H9 (cell line): ENCODE measurements around the gene AKAP3. TPM values are rescaled to one million over a fixed set of nuclear protein-coding genes. Genes with fewer than 3 reads are reported as not detected.

ENCODE experiments used
- DNase-seq: peaks from one replicate; pipeline ENCODE4 v3.0.0-alpha.2; 2017
- H2AFZ ChIP-seq: one replicate; pipeline ENCODE4 v1.6.1; 2013; ENCODE audit warnings: mild to moderate bottlenecking, low read length, control low read depth, moderate library complexity
- H2AK5ac ChIP-seq: 2 replicates; pipeline ENCODE4 v1.6.1; 2013; ENCODE audit warnings: low read length, control low read depth, mixed read lengths; ENCODE audit not compliant: insufficient read length
- H2BK120ac ChIP-seq: one replicate; pipeline ENCODE4 v1.6.1; 2013; ENCODE audit warnings: low read depth, mild to moderate bottlenecking, low read length, control low read depth, inconsistent platforms; ENCODE audit not compliant: poor library complexity, severe bottlenecking
- H2BK12ac ChIP-seq: 2 replicates; pipeline ENCODE4 v1.6.1; 2013; ENCODE audit warnings: low read length, control low read depth, mixed read lengths, low read depth; ENCODE audit not compliant: insufficient read length
- H2BK15ac ChIP-seq: 2 replicates; pipeline ENCODE4 v1.6.1; 2013; ENCODE audit warnings: low read depth, low read length, control low read depth
- H2BK20ac ChIP-seq: one replicate; pipeline ENCODE4 v1.6.1; 2013; ENCODE audit warnings: low read depth, mild to moderate bottlenecking, low read length, control low read depth, inconsistent platforms; ENCODE audit not compliant: poor library complexity, severe bottlenecking
- H2BK5ac ChIP-seq: 2 replicates; pipeline ENCODE4 v1.6.1; 2013; ENCODE audit warnings: low read length, control low read depth, mixed read lengths; ENCODE audit not compliant: insufficient read length
- H3K14ac ChIP-seq: 2 replicates; pipeline ENCODE4 v1.6.1; 2013; ENCODE audit warnings: low read length, control low read depth; ENCODE audit not compliant: insufficient read depth
- H3K18ac ChIP-seq: 2 replicates; pipeline ENCODE4 v1.6.1; 2013; ENCODE audit warnings: low read depth, mild to moderate bottlenecking, mixed read lengths, low read length, control low read depth; ENCODE audit not compliant: insufficient read length
- H3K23ac ChIP-seq: 2 replicates; pipeline ENCODE4 v1.6.1; 2013; ENCODE audit warnings: low read length, control low read depth, mixed read lengths, low read depth; ENCODE audit not compliant: insufficient read length
- H3K23me2 ChIP-seq: 2 replicates; pipeline ENCODE4 v1.6.1; 2013; ENCODE audit warnings: low read depth, mild to moderate bottlenecking, mixed read lengths, low read length, control low read depth; ENCODE audit not compliant: insufficient read length, poor library complexity, severe bottlenecking
- H3K27ac ChIP-seq: 2 replicates; pipeline ENCODE4 v1.5.1; 2013; ENCODE audit warnings: low read length, control low read depth, mixed read lengths, low read depth; ENCODE audit not compliant: insufficient read length
- H3K27me3 ChIP-seq: 2 replicates; pipeline ENCODE4 v1.6.1; 2013; ENCODE audit warnings: low read length, control low read depth, inconsistent platforms; ENCODE audit not compliant: insufficient read depth
- H3K4ac ChIP-seq: 2 replicates; pipeline ENCODE4 v1.6.1; 2013; ENCODE audit warnings: low read depth, mild to moderate bottlenecking, control low read depth, inconsistent platforms, low read length, moderate library complexity
- H3K4me1 ChIP-seq: 2 replicates; pipeline ENCODE4 v1.6.1; 2013; ENCODE audit warnings: low read length, control low read depth, inconsistent platforms; ENCODE audit not compliant: insufficient read depth
- H3K4me2 ChIP-seq: 2 replicates; pipeline ENCODE4 v1.6.1; 2013; ENCODE audit warnings: low read length, control low read depth, mixed read lengths; ENCODE audit not compliant: insufficient read length, insufficient read depth
- H3K56ac ChIP-seq: 2 replicates; pipeline ENCODE4 v1.6.1; 2013; ENCODE audit warnings: low read depth, mild to moderate bottlenecking, mixed read lengths, low read length, control low read depth; ENCODE audit not compliant: insufficient read length
- H3K79me1 ChIP-seq: 2 replicates; pipeline ENCODE4 v1.6.1; 2013; ENCODE audit warnings: low read depth, mild to moderate bottlenecking, moderate library complexity, low read length, control low read depth, inconsistent platforms; ENCODE audit not compliant: insufficient read depth, poor library complexity, severe bottlenecking
- H3K79me2 ChIP-seq: 2 replicates; pipeline ENCODE4 v1.6.1; 2013; ENCODE audit warnings: low read length, control low read depth, inconsistent platforms; ENCODE audit not compliant: insufficient read depth
- H3K9ac ChIP-seq: 2 replicates; pipeline ENCODE4 v1.6.1; 2013; ENCODE audit warnings: low read length, control low read depth, mixed read lengths; ENCODE audit not compliant: insufficient read length; ENCODE audit errors: extremely low read depth
- H3K9me3 ChIP-seq: one replicate; pipeline ENCODE4 v1.6.1; 2013; ENCODE audit warnings: low read depth, low read length, inconsistent platforms; ENCODE audit not compliant: control insufficient read depth
- H3T11ph ChIP-seq: one replicate; pipeline ENCODE4 v1.6.1; 2013; ENCODE audit warnings: mild to moderate bottlenecking, low read length, control low read depth, inconsistent platforms
- H4K20me1 ChIP-seq: one replicate; pipeline ENCODE4 v1.6.1; 2013; ENCODE audit not compliant: control insufficient read depth, insufficient read length, insufficient read depth
- H4K5ac ChIP-seq: 2 replicates; pipeline ENCODE4 v1.6.1; 2013; ENCODE audit warnings: low read depth, mild to moderate bottlenecking, mixed read lengths, low read length, control low read depth; ENCODE audit not compliant: insufficient read length
- H4K8ac ChIP-seq: replicated peaks from 2 replicates; pipeline ENCODE4 v1.6.1; 2013; ENCODE audit warnings: low read length, control low read depth, mixed read lengths, low read depth; ENCODE audit not compliant: insufficient read length
- H4K91ac ChIP-seq: 2 replicates; pipeline ENCODE4 v1.6.1; 2013; ENCODE audit warnings: low read depth, mild to moderate bottlenecking, moderate library complexity, mixed read lengths, low read length, control low read depth; ENCODE audit not compliant: insufficient read length
- H3K27ac Mint-ChIP-seq, 3 experiments: 2 replicates in 2 of 3; 3 replicates in 1 of 3; pipeline ENCODE4 v1.8.0; 2020 to 2021; ENCODE audit warnings: mixed read lengths in 3 of 3, mild to moderate bottlenecking in 1 of 3, moderate library complexity in 1 of 3
- H3K27me3 Mint-ChIP-seq: 2 replicates; pipeline ENCODE4 v1.8.0; 2021; ENCODE audit warnings: low read depth, mild to moderate bottlenecking, moderate library complexity, mixed read lengths
- H3K36me3 Mint-ChIP-seq, 3 experiments: 2 replicates in 2 of 3; 3 replicates in 1 of 3; pipeline ENCODE4 v1.8.0; 2020 to 2021; ENCODE audit warnings: low read depth in 3 of 3, mixed read lengths in 3 of 3; ENCODE audit not compliant: insufficient read depth in 1 of 3
- H3K4me1 Mint-ChIP-seq, 2 experiments: 2 replicates each; pipeline ENCODE4 v1.8.0; 2020; ENCODE audit warnings: mixed read lengths in 2 of 2
- H3K4me3 Mint-ChIP-seq, 2 experiments: 2 replicates in 1 of 2; 3 replicates in 1 of 2; pipeline ENCODE4 v1.8.0; 2020 to 2021; ENCODE audit warnings: mild to moderate bottlenecking in 2 of 2, mixed read lengths in 2 of 2, moderate library complexity in 1 of 2
- H3K9me3 Mint-ChIP-seq, 2 experiments: 2 replicates in 1 of 2; 3 replicates in 1 of 2; pipeline ENCODE4 v1.8.0; 2020; ENCODE audit warnings: mild to moderate bottlenecking in 2 of 2, mixed read lengths in 2 of 2, moderate library complexity in 1 of 2
- CTCF ChIP-seq: fragments of 200-600 bp; sonication (generic); conservative IDR thresholded peaks from 3 replicates; pipeline ENCODE4 v1.8.0; 2021; ENCODE audit warnings: antibody characterized with exemption, mild to moderate bottlenecking
- WGBS: extraction: QIAGEN DNeasy Blood & Tissue Kit; methylation state at CpG from one replicate; pipeline ENCODE4 v1.1.7; 2013; ENCODE audit warnings: missing lambda C conversion rate, low lambda C conversion rate, mixed read lengths; ENCODE audit not compliant: insufficient read length; ENCODE audit errors: extremely low coverage; 5-methylcytosine and 5-hydroxymethylcytosine counted together
- total RNA-seq: library from RNA; stranded (reverse); gene quantifications from 2 replicates; pipeline ENCODE4 v1.2.1, GENCODE V29; 2021

The AKAP3 gene
- total RNA-seq, 1 experiment from 2014 or later = 1.3 TPM

- no peak overlapping the region for H3K14ac ChIP-seq
- no peak overlapping the region for H4K8ac ChIP-seq
- no peak overlapping the region for H2BK120ac ChIP-seq
- no peak overlapping the region for H3K9ac ChIP-seq
- H2AFZ ChIP-seq = no peak overlapping the region
- WGBS = no CpG with 5 or more reads among the region's 7 CpGs
- no peak overlapping the region for H2BK20ac ChIP-seq
- Mint-ChIP-seq H3K4me3 (no peak overlapping the region), H3K4me1 (peaks cover 10 to 12% of the 10 kb centered on the region in 2 experiments), H3K9me3 (no peaks in the 10 kb centered on the region; a peak in 1 of 5 replicates), H3K27ac (no peak overlapping the region), H3K36me3 (no peaks in the 10 kb centered on the region), H3K27me3 (peaks cover 4% of the 10 kb centered on the region)
- H3K18ac ChIP-seq = no peak overlapping the region
- no peak overlapping the region for H3K27ac ChIP-seq
- H2BK5ac ChIP-seq = no peak overlapping the region
- no peaks in the 10 kb centered on the region for H3K27me3 ChIP-seq
- no peak overlapping the region for H3T11ph ChIP-seq
- no peak for TF ChIP-seq CTCF
- H3K23ac ChIP-seq = no peak overlapping the region
- H2BK12ac ChIP-seq = no peak overlapping the region
- no peak overlapping the region for H3K56ac ChIP-seq
- H4K20me1 ChIP-seq = no peaks in the 10 kb centered on the region
- H3K79me2 ChIP-seq = no peaks in the 10 kb centered on the region
- no peaks in the 10 kb centered on the region for H3K4me1 ChIP-seq
- no peak overlapping the region for H3K4ac ChIP-seq
- H3K4me2 ChIP-seq = no peak overlapping the region
- no peaks in the 10 kb centered on the region for H3K9me3 ChIP-seq
- DNase-seq = no peak
- H3K79me1 ChIP-seq = no peaks in the 10 kb centered on the region
- no peaks in the 10 kb centered on the region for H3K23me2 ChIP-seq
- no peak overlapping the region for H4K91ac ChIP-seq
- H2BK15ac ChIP-seq = no peak overlapping the region
- no peak overlapping the region for H2AK5ac ChIP-seq
- no peak overlapping the region for H4K5ac ChIP-seq
Observed at GRCh38 chr12:4591180-4591687, 57.6 kb downstream of the AKAP3 start.
